ENCODE results near the gene DEPDC5.
"Not testable (repeated sequence)": the region's sequence is repeated elsewhere in the genome, so short reads cannot be mapped to it uniquely, and the experiment has no call there.

Gene DEPDC5

DNA sequence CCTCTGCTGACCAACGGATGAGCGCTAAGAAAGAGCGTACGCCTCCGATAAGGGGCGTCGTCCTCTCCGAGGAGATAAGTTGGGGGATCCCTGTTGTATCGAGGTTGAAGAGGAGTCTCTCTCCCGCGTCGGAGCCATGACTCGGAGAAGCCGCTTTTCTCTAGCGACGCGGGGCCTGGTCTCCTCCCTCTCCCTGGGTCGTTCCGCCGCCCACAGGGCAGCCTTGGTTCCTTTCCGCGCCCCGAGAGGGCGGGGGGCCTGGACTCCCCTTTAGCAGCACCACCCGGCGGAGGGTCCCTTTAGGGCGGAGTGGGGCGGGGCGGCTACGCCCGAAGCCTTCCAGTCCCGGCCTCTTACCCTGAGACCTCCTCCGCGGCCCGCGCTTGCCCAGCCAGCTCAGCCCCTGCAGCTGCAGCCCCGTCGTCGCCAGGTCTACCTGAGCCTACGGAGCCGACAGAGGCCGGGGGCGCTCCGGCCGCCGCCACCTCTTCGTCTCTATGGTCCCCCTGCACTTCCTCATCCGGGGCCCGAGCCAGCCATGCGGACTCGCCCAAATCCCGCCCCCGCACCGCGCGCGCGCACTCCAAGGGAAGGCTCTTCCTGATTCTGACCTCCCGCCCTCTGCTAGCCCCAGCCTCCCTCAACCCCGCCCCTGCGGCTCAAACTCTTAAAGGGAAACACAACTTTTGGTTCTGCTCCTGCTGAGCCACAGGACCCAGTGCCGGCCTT, 4.0 kb upstream of the DEPDC5 start, which contains the start of gene PRR14L:
Gene PRR14L, minus strand, starts transcription at position 497 of the 729 bp plus-strand sequence. CDS start 11,272 bp downstream, outside the sequence.
- peak; percentile 100 for DNase-seq (ENCODE audit: low read depth)

DNA sequence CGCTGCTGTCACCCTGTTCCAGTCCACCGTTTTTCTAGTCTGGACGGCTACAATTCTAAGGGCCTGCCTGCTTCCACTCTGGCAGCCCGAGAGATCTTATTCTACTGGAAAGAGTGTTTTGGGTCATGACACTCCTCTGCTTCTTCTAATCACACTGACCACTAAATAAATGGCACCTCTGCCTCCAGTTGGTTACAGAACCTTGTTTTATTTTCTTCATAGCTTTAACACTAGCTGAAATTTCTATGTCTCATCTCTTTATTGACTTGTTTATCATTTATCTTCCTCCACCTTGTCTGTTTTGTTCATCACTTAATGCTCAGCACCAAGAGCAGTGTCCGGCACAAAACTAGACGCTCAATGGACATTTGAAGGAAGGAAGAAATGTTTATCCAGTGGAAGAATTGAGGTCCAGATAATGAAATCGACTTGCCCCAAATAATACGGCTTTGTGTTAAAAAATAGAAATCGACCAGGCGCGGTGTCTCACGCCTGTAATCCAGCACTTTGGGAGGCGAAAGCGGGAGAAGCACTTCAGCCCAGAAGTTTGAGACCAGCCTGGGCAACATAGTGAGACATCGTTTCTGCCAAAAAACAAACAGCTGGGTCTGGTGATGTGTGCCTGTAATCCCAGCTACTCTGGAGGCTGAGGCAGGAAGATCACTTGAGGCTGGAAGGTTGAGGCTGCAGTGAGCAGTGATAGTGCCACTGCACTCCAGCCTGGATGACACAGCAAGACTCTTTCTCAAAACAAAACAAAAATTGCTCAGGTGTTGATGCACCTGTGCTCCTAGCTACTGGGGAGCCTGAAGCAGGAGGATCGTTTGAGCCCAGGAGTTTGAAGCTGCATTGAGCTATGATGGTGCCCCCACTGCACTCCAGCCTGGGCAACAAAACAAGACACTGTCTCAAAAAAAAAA, 3.2 kb upstream of the DEPDC5 start:
- no peak for DNase-seq (ENCODE audit: low read depth)

DNA sequence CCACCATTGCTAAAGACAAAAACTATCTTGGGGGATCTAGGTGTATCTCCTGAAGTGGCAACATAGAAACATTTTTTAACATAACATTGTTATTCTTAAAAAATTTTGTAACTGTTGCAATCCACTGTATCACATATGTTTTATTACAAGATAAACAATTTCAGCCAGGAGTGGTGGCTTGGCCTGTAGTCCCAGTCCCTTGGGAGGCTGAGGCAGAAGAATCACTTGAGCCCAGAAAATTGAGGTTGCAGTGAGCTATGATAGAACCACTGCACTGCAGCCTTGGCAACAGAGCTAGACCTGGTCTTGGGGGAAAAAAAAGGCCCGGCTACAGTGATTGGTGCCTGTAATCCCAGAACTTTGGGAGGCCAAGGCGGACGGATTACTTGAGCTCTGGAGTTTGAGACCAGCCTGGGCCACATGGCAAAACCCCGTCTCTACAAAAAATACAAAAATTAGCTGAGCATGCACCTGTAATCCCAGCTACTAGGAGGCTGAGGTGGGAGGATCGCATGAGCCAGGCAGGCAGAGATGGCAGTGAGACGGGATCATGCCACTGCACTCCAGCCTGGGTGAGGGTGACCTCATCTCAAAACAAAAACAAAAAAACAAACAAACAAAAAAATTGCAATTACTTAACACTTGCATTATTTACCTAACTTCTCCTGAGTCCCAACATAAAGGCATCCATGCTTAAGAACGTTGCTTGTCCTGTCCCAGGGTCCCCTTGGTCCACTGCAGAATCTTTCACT, 1.5 kb upstream of the DEPDC5 start:
- DNase-seq (ENCODE audit: low read depth): no peak

DNA sequence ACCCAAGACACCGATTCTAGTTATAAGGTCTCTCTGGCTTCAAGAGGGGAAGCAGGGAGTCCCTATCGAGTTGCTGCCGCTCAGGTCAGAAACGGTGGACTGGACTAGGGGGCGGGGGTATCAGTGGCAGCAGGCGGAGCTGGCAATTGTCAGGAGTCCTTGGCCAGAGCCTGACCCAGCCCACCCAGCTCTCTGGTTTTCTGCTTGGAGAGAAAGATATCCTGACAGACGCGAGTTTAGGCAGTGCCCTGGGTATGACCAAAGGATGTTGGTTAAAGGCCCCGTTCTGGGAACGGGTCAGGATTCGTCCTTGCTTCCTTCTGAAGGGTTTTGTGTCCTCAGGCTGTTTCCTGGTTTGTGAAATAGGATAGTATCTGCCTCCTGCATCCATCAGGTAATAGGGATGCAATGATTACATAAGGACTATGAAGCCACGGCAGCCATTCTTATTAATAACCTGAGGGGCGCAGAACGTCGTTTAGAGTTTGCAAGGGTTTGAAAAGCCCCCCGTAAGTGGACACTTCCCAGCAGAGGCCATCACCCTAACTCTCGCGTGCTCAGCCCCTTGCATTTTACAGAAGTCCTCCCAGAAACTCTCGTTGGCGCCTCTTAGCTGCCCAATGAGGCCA, 700 bp upstream of the DEPDC5 start:
- DNase-seq (ENCODE audit: low read depth): no peak

DNA sequence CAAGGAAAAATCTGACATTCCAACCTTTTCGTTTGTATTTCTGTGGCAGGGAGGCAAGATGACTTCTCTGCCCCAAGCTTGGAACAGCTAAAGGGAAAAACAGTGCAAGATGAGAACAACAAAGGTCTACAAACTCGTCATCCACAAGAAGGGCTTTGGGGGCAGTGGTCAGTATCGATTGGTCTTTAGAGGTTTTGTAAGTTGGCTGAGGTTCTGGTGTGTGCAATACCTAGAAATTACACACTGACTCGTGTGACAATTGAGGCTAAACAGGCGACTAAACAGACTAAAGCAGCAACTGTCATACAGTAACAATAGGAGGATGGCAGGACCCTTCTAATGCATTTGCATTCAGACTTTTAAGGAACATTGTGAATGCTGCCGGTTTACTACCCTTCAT, 994 bp downstream of the DEPDC5 start:
- no peak for DNase-seq (ENCODE audit: low read depth)

DNA sequence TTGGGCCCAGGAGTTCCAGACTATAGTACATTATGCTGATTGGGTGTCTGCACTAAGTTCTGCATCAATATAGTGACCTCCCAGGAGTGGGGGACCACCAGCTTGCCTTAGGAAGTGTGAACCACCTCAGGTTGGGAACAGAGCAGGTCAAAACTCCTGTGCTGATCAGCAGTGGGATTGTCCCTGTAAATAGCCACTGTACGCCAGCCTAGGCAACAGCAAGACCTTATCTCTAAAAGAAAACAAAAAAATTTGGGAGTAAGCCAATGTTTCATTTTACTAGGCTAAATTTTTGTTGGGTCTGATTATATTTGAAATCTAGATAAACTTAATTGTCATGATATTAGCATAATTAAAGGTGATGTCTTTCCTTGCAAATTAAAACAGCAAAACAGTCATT, 3.4 kb downstream of the DEPDC5 start:
- DNase-seq (ENCODE audit: low read depth): no peak

DNA sequence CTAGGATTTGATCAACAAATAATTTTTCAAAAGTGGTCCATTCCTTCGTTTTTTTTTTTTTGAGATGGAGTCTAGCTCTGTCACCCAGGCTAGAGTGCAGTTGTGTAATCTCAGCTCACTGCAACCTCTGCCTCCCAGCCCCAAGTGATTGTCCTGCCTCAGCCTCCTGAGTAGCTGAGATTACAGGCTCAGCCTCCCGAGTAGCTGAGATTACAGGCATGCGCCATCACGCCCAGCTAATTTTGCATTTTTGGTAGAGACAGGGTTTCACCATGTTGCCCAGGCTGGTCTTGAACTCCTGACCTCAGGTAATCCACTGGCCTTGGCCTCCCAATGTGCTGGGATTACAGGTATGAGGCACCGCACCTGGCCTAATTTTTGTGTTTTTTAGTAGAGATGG, 5.0 kb downstream of the DEPDC5 start:
- DNase-seq (ENCODE audit: low read depth): not testable (repeated sequence)

DNA sequence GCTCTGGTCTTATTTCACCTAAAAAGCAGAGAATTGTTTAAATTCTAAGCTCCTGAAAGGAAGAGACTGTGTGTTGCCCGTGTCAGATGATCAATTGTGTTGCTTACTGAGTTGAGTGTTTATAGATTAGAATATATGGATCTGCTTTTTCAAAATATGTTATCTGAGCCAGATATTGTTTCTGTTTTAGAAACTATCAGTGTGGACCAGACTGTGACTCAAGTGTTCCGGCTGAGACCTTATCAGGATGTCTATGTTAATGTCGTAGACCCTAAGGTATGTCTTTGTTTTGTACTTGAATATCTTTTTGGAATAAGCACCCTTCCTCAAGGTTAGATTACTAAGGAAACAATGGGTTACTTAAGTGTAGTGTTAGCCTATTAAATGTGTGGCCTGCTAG, 11.0 kb downstream of the DEPDC5 start:
- no peak for DNase-seq (ENCODE audit: low read depth)

DNA sequence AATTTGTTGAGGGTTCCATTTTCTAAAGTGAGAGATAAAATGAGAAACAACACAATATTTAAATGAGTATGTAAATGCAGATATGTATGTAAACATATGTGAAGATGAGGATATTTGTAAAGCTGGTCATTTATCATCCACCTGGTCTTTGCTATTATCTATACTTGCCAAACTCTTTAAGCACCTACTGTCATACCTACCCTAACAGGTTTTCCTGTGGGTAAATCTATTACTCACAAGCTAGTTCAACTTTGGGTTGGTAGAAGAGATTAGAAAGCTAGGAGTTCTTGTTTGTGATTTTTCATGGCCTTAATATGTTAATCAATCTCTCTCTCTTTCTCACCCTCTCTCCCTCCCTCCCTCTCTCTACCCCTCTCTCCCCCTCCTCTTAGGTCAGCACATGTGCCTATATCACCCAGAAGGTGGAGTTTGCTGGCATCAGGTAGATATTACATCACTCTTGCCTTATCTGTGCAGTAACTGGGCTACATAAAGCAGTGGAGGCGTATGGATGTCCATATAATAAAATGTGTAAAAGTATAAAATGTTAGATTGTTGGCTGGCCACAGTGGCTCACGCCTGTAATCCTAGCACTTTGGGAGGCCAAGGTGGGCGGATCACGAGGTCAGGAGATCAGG, 14.7 kb downstream of the DEPDC5 start:
- no peak for DNase-seq (ENCODE audit: low read depth)

DNA sequence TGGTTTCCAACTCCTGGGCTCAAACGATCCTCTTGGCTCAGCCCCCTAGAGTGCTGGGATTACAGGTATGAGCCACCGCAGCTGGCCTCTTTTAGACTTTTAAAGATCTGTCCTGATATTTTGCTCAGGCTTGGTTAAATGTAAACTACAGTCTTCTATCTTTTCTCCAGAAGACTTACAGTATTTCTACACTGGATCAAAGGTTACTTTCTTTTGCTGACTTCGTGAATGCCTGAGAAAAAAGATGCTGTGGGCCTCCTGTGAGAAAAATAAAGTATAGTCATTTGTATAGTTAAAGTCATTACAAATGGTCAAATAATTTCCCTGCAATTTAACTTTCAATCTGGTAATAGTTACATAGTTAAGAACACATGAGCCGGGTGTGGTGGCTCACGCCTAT, 19.6 kb downstream of the DEPDC5 start:
- DNase-seq (ENCODE audit: low read depth): no peak

DNA sequence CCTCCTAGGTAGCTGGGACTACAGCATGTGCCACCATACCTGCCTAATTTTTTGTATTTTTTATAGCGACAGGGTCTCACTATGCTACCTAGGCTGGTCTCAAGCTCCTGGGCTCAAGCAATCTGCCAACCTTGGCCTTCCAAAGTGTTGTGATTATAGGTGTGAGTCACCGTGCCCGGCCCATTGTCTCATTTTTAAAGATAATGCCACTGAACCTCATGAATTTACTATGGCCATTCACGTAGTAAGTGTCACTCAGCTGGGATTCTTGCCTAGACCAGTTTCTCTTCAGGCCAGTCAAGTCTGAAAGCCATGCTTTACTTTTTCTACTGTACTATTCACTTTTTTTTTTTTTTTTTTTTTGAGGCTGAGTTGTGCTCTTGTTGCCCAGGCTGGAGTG, 22.4 kb downstream of the DEPDC5 start:
- DNase-seq (ENCODE audit: low read depth): no peak

DNA sequence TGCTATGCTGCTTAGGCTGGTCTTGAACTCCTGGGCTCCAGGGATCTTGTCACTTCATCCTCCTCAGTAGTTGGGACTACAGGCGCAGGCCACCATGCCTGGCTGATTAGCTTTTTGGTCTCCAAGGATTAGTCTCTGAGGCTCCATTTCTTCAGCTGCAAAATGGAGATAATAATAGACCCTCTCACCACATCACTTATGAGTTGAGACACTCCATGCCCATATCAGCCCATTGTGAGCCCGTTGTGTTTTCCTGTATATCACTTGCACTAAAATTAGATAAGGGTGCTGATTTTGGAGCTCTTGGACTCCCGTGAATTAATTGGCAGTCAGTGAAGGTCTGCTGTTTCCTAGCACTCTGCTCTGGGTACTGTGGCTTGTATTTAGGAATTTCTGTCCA, 36.0 kb downstream of the DEPDC5 start:
- no peak for DNase-seq (ENCODE audit: low read depth)

DNA sequence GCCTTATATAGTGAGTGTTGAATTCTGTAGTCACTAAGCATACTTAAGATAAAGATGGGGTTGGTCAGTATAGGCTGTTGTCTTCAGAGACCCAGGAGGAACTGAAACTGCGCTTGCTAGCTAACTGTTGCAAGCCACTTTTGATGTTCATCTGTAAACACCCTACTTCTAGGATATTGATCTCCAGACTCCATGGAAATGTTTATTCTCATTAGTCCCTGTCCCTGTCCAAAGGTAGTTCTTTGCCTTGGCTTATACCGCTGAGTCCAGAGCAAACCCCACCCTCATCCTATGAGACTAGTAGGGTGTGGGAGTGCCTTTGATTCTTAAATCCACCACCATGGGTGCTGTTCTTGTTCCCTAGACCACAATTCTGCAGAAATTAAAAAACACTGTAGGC, 36.4 kb downstream of the DEPDC5 start:
- no peak for DNase-seq (ENCODE audit: low read depth)

DNA sequence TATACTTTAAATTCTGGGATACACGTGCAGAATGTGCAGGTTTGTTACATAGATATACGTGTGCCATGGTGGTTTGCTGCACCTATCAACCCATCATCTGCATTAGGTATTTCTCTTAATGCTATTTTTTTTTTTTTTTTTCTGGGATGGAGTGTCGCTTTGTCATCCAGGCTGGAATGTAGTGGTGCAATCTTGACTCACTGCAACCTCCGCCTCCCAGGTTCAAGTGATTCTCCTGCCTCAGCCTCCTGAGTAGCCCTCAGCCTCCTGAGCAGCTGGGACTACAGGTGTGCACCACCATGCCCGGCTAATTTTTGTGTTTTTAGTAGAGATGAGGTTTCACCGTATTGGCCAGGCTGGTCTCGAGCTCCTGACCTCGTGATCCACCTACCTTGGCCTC, 45.5 kb downstream of the DEPDC5 start:
- not testable (repeated sequence) for DNase-seq (ENCODE audit: low read depth)

DNA sequence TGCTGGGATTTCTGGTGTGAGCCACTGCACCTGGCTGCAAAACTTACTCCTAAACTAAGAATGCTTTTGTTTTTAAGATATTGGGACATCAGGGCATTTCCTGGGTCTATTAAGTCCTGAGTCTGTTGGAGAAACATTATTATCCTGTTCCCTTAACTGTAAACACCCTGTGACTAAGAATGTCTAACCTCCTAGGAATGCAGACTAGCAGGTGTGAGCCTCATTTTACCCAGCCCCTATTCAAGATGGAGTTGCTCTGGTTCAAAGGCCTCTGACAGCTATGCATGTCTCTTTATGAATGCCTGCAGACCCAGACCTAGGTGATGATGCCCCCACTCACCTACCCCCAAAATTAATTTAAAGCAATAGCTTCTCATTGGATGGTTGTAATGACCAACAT, 46.2 kb downstream of the DEPDC5 start:
- no peak for DNase-seq (ENCODE audit: low read depth)

DNA sequence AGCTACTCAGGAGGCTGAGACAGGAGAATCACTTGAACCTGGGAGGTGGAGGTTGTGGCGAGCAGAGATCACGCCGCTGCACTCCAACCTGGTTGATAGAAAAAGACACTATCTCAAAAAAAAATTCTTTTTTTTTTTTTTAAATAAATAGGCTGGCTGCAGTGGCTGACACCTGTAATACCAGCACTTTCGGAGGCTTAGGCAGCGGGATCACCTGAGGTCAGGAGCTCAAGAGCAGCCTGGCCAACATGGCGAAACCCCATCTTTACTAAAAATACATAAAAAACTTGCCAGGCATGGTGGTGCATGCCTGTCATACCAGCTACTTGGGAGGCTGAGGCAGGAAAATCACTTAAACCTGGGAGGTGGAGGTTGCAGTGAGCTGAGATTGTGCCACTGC, 47.0 kb downstream of the DEPDC5 start:
- DNase-seq (ENCODE audit: low read depth): not testable (repeated sequence)

DNA sequence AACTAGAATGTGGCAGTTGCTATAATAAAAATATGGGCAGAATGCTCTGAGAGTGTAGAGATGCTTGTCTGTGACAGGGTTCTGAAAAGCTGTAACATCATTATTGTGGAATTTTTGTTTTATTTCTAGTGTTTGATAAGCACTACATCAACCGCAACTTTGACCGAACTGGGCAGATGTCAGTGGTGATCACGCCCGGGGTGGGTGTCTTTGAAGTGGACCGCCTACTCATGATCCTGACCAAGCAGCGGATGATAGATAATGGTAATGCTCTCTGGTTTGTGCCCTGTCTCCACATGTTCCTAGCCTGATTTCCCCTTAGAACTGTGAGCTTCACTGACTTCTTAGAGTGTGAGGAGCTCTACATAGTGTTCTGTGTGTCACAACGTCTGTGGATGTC, 48.8 kb downstream of the DEPDC5 start:
- no peak for DNase-seq (ENCODE audit: low read depth)

DNA sequence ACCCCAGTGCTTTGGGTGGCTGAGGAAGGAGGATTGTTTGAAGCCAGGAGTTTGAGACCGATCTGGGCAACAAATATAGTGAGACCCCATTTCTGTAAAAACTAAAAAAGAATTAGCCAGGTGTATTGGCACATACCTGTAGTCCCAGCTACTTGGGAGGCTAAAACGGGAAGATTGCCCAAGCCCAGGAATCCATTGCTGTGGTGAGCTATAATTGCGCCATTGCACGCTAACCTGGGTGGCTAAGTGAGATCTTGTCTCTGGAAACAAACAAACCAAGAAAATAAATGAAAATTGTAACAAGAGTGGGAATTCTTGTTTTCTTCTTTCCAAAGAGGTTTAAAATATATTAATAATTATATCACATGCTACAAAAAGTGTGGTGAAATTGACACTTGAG, 52.9 kb downstream of the DEPDC5 start:
- DNase-seq (ENCODE audit: low read depth): no peak

DNA sequence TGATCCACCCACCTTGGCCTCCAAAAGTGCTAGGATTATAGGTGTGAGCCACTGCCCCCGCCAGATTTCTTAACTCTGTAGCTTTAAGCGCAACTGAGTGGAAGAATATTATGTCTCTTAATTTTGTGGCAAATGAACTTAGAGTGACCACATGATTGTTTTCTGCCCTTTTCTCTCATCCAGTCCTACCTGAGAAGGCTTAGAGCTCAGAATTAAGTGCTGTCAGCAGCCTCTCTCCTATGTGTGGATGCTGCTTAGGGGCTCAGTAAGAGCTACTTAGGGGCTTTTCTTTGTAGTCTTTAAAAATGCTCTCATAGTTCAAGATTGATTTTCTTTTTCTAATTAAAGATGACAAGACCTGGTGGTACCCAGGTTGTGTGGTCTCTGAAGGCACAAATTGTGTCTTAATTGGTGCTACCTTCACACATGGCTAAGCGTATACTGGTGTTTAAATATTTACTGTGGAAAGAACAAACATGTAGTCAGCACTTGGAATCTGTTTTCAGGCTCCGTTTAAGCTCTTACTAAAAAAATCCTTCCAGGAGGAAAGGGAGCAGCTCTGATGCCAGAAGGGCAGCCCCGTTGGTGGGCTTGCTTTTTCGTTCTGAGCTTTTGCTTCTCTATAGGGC, 59.3 kb downstream of the DEPDC5 start:
- no peak for DNase-seq (ENCODE audit: low read depth)

DNA sequence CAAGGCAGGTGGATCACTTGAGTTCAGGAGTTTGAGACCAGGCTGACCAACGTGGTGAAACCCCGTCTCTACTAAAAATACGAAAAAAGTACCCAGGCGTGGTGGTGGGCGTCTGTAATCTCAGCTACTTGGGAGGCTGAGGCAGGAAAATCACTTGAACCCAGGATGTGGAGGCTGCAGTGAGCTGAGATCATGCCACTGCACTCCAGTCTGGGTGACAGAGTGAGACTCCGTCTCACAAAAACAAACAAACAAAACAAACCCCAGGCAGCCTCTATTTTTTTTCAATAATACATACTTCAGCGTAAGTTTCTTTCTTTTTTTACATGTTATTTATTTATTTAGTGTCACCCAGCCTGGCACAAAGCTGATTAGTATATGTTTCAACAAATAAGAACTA, 60.1 kb downstream of the DEPDC5 start:
- not testable (repeated sequence) for DNase-seq (ENCODE audit: low read depth)

DNA sequence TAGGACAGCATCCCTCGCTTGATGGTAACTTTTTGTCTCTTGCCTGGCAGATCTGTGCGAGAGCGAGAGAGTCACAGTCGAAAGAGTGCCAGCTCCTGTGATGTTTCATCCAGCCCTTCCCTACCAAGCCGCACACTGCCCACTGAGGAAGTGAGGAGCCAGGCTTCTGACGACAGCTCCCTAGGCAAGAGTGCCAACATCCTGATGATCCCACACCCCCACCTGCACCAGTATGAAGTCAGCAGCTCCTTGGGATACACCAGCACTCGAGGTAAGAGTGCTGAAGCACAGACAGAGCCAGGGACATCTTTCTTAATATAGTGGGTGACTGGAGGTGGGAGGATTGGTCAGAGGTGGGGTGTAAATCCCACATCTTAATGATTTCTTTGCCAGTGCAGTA, 61.1 kb downstream of the DEPDC5 start:
- DNase-seq (ENCODE audit: low read depth): no peak

Measured in activated T-cell treated with anti-CD3 and anti-CD28 coated beads for 1 hour (primary cell).